B cell (primary cell): ENCODE measurements around the gene DNTT.

Source experiments
- CTCF ChIP-seq: fragments of 200-600 bp; IDR thresholded peaks from one replicate; pipeline ENCODE4 v1.8.0; 2022; ENCODE audit warnings: antibody characterized with exemption, mild to moderate bottlenecking
- EZH2 ChIP-seq: IDR thresholded peaks from 2 replicates; pipeline ENCODE4 v1.6.1; 2012; ENCODE audit warnings: borderline replicate concordance, low read depth, mild to moderate bottlenecking, moderate library complexity, low read length; ENCODE audit not compliant: insufficient read depth, poor library complexity, severe bottlenecking

GRCh38 chr10:96352027-96352426, 47.8 kb downstream of the DNTT start:
- no peak for TF ChIP-seq CTCF
- no peak for TF ChIP-seq EZH2
